GM12892 (cell line): ENCODE data around the gene ZBTB46.

Experiments
- POLR2A ChIP-seq: IDR thresholded peaks from 2 replicates; pipeline ENCODE4 v1.6.1; 2011; ENCODE audit warnings: low read depth, low read length, control low read depth
- POLR2AphosphoS5 ChIP-seq: IDR thresholded peaks from 2 replicates; pipeline ENCODE4 v1.6.1; 2011; ENCODE audit warnings: low read depth, low read length, control low read depth

- TF ChIP-seq POLR2A, result no peak; the same call in 1 of the 2 replicates
- TF ChIP-seq POLR2AphosphoS5, result no peak
These were observed 92.9 kb downstream of the ZBTB46 start for GRCh38 chr20:63737945-63738686.
